ENCODE data around the gene CCL2. TPM values are rescaled to one million over a fixed set of nuclear protein-coding genes. Genes with fewer than 3 reads are reported as not detected.
"Not testable (repeated sequence)": the region's sequence is repeated elsewhere in the genome, so short reads cannot be mapped to it uniquely, and the experiment has no call there.

CCL2 gene
- total RNA-seq, 2 experiments from 2014 or later, result not detected

- Histone ChIP-seq H3K79me2 (ENCODE audit: insufficient read depth, low read depth, low read length) (no peaks in the 10 kb centered on the region), H3K4me1 (ENCODE audit: insufficient read depth, low read length, poor library complexity, severe bottlenecking) (no peaks in the 10 kb centered on the region), H3K4me3 (ENCODE audit: low read depth, low read length, poor library complexity, severe bottlenecking) (no peak overlapping the region), H3K4me2 (ENCODE audit: low read length) (no peak overlapping the region), H3K9me2 (ENCODE audit: insufficient read depth, low read length) (no peaks in the 10 kb centered on the region), H4K20me1 (ENCODE audit: insufficient read depth, low read length) (no peaks in the 10 kb centered on the region), H2AFZ (ENCODE audit: low read length) (no peak overlapping the region), H3K36me3 (ENCODE audit: insufficient read depth, low read length) (no peaks in the 10 kb centered on the region), H3K9me3 (ENCODE audit: low read length) (no peaks in the 10 kb centered on the region; the same call in 1 of the 2 replicates), H3K27ac (ENCODE audit: low read depth, low read length, poor library complexity, severe bottlenecking) (no peak overlapping the region)
- TF ChIP-seq CTCF (conservative IDR thresholded peaks at IDR 0.05; ENCODE audit: low read length), result no peak
- TF ChIP-seq EZH2phosphoT487 (IDR thresholded peaks at IDR 0.05; ENCODE audit: borderline replicate concordance, low read depth, low read length), result no peak
- no peak for DNase-seq (ENCODE audit: low spot score)
- POLR2A ChIA-PET, result no interaction called here
- CTCF ChIA-PET (ENCODE audit: unreplicated experiment), result no interaction called here
- BruUV-seq (replicated peaks), result no TSS peak
- intact Hi-C loops (cut with micrococcal nuclease; ENCODE audit: unreplicated experiment), result loop anchor here (10.0 kb wide), 1 partner anchor 129 kb away; the partner anchor contains the start of gene CCL13
Observed at GRCh38 chr17:34226011-34226743, 28.9 kb upstream of the CCL2 start.

GRCh38 chr17:34226744-34227034 is 28.4 kb upstream of the CCL2 start:
- H2AFZ ChIP-seq (ENCODE audit: low read length), result no peak overlapping the region
- H3K4me2 ChIP-seq (ENCODE audit: low read length), result no peak overlapping the region
- POLR2A ChIA-PET, result no interaction called here
- no peaks in the 10 kb centered on the region for H3K79me2 ChIP-seq (ENCODE audit: insufficient read depth, low read depth, low read length)
- intact Hi-C loops (cut with micrococcal nuclease; ENCODE audit: unreplicated experiment), result loop anchor here (10.0 kb wide), 1 partner anchor 128 kb away; the partner anchor contains the start of gene CCL13
- no peak for DNase-seq (ENCODE audit: low spot score)
- TF ChIP-seq EZH2phosphoT487 (IDR thresholded peaks at IDR 0.05; ENCODE audit: borderline replicate concordance, low read depth, low read length), result no peak
- TF ChIP-seq CTCF (conservative IDR thresholded peaks at IDR 0.05; ENCODE audit: low read length), result no peak
- H3K4me3 ChIP-seq (ENCODE audit: low read depth, low read length, poor library complexity, severe bottlenecking), result no peak overlapping the region
- BruUV-seq (replicated peaks), result no TSS peak
- no peaks in the 10 kb centered on the region for H3K4me1 ChIP-seq (ENCODE audit: insufficient read depth, low read length, poor library complexity, severe bottlenecking)
- H3K9me3 ChIP-seq (ENCODE audit: low read length), result no peaks in the 10 kb centered on the region; the same call in 1 of the 2 replicates
- no peaks in the 10 kb centered on the region for H4K20me1 ChIP-seq (ENCODE audit: insufficient read depth, low read length)
- H3K9me2 ChIP-seq (ENCODE audit: insufficient read depth, low read length), result no peaks in the 10 kb centered on the region
- H3K27ac ChIP-seq (ENCODE audit: low read depth, low read length, poor library complexity, severe bottlenecking), result no peak overlapping the region
- no peaks in the 10 kb centered on the region for H3K36me3 ChIP-seq (ENCODE audit: insufficient read depth, low read length)
- CTCF ChIA-PET (ENCODE audit: unreplicated experiment), result no interaction called here

GRCh38 chr17:34227293-34227692 is 27.8 kb upstream of the CCL2 start:
- H3K4me3 ChIP-seq (ENCODE audit: low read depth, low read length, poor library complexity, severe bottlenecking); H3K36me3 ChIP-seq (ENCODE audit: insufficient read depth, low read length); H3K9me2 ChIP-seq (ENCODE audit: insufficient read depth, low read length); H3K4me1 ChIP-seq (ENCODE audit: insufficient read depth, low read length, poor library complexity, severe bottlenecking); H3K79me2 ChIP-seq (ENCODE audit: insufficient read depth, low read depth, low read length); H4K20me1 ChIP-seq (ENCODE audit: insufficient read depth, low read length); H2AFZ ChIP-seq (ENCODE audit: low read length); BruUV-seq (replicated peaks); H3K9me3 ChIP-seq (ENCODE audit: low read length); H3K4me2 ChIP-seq (ENCODE audit: low read length); CTCF ChIA-PET (ENCODE audit: unreplicated experiment); POLR2A ChIA-PET; H3K27ac ChIP-seq (ENCODE audit: low read depth, low read length, poor library complexity, severe bottlenecking); DNase-seq (ENCODE audit: low spot score): not testable (repeated sequence)
- intact Hi-C loops (cut with micrococcal nuclease; ENCODE audit: unreplicated experiment), result loop anchor here (10.0 kb wide), 1 partner anchor 128 kb away; the partner anchor contains the start of gene CCL13

Measured in OCI-LY7 (cell line).